H54 (cell line): ENCODE measurements around the gene AIFM2.
"Not testable (repeated sequence)": the region's sequence is repeated elsewhere in the genome, so short reads cannot be mapped to it uniquely, and the experiment has no call there.

Source experiments
- DNase-seq: peaks from one replicate; pipeline ENCODE4 v3.0.0; 2011; ENCODE audit warnings: low spot score, mixed read lengths; ENCODE audit not compliant: insufficient read length
- FAIRE-seq: peaks from 3 replicates; lab custom pipeline; 2011; peaks lifted over from hg19 to GRCh38; lab: Jason Lieb, UNC
- POLR2A ChIP-seq: IDR thresholded peaks from 2 replicates; pipeline ENCODE4 v1.6.1; 2011; ENCODE audit warnings: low read depth, mild to moderate bottlenecking, low read length

Gene AIFM2

GRCh38 chr10:70097459-70097858 is 35.2 kb downstream of the AIFM2 start:
- FAIRE-seq (no peak), DNase-seq (no peak)
- TF ChIP-seq POLR2A: no peak

DNA sequence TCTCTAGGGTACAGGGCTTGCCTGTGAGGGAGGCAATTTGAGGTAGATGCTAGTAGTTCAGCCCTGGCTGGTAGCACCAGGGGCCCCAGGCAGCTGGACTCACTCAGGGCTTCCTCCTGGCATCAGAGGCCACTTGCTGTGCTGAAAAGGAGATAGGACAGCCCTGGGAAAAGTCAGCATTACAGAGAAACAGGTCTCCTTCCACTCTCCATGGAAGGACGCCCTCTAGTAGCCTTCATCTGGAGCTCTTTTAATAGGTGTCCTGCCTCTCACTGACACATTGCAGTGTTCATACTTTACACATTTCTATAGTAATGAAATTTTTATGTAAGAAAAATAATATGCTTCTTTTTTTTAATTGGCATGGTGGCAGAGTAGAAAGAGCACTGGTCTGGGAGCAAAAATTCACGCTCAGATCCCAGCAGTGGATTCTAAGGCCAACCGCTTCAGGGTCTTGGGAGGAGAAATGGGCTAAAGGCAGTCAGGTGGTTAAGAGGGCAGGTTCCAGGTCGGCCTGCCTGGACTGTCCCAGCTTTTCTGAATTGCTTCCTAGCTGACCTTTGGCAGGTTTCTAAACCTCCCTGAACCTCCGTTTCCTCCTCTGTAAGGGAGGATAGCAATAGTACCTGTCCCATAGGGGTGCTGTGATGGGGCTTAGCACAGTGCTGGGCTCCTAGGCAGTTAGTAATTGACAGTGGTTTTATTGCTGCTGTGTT is 35.8 kb downstream of the AIFM2 start:
- no peak for DNase-seq

DNA sequence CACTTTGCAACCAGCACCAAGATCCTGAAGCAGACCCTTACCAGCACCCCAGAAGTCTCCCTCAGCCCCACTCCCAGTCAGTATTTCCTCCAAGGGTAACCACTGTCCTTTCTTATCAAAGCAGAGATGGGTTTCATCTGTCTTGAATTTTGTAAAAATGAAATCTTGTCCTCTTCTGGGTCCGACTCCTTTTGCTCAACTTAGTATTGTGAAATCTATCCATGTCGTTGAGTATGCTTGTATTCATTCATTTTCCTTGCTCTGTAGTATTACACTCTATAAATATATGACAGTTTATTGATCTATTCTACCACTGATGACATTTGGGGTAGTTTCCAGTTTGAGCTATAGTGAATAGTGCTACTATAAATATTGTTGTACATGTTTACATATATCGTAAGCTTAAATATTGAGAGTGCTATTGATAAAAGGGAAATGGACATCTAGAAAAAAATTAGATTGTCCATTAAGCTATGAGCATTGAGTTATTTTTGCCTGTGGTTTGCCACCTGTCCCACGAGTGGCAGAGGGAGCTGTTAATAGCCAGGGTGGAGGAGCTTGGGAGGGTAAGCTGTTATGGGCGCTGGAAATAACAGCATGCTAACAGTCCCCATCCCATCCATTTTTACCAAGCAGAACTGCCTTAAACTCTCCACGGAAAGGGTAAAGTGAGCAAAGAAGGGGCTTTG is 36.5 kb downstream of the AIFM2 start:
- no peak for TF ChIP-seq POLR2A
- DNase-seq: no peak
- no peak for FAIRE-seq

More for the DNA sequence above, 35.8 kb downstream of the AIFM2 start:
- no peak for FAIRE-seq
- TF ChIP-seq POLR2A: no peak

- no peak for DNase-seq
- no peak for FAIRE-seq
- no peak for TF ChIP-seq POLR2A
These were observed 38.4 kb downstream of the AIFM2 start for GRCh38 chr10:70094250-70094649.

GRCh38 chr10:70093335-70093944 is 39.2 kb downstream of the AIFM2 start:
- no peak for DNase-seq
- no peak for TF ChIP-seq POLR2A
- FAIRE-seq: no peak

- no peak for DNase-seq
- TF ChIP-seq POLR2A: no peak
- FAIRE-seq: no peak
These were observed 40.3 kb downstream of the AIFM2 start for GRCh38 chr10:70092389-70092718.

- TF ChIP-seq POLR2A: no peak
- FAIRE-seq (no peak), DNase-seq (no peak)
These were observed 41.7 kb downstream of the AIFM2 start for GRCh38 chr10:70090951-70091350.

- DNase-seq (no peak), FAIRE-seq (no peak)
- TF ChIP-seq POLR2A: no peak
These were observed 42.6 kb downstream of the AIFM2 start for GRCh38 chr10:70090013-70090412.

DNA sequence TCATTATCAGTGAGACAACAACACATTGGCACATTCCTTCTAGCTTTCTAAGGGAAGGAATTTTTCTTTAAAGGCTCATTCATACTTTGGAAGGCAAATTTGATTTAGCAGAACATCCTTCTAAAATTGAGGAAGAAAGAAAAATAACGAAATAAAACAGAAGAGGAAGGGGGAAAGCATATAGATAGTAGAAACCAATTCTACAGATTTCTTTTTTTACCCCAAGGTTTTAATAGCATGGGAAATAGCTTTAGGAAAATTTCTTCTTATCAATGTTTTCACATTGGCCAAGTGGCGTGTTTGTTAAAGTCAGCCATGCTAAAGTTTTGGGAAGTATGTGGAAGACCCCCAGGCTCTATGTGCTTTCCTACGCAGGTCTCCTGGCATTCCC is 44.3 kb downstream of the AIFM2 start:
- no peak for FAIRE-seq
- TF ChIP-seq POLR2A: no peak

GRCh38 chr10:70087616-70088307 is 44.9 kb downstream of the AIFM2 start:
- FAIRE-seq (no peak), DNase-seq (no peak)
- no peak for TF ChIP-seq POLR2A

More for the DNA sequence above, 44.3 kb downstream of the AIFM2 start:
- DNase-seq: no peak

- no peak for FAIRE-seq
- no peak for TF ChIP-seq POLR2A
These were observed 46.5 kb downstream of the AIFM2 start for GRCh38 chr10:70085975-70086613.

DNA sequence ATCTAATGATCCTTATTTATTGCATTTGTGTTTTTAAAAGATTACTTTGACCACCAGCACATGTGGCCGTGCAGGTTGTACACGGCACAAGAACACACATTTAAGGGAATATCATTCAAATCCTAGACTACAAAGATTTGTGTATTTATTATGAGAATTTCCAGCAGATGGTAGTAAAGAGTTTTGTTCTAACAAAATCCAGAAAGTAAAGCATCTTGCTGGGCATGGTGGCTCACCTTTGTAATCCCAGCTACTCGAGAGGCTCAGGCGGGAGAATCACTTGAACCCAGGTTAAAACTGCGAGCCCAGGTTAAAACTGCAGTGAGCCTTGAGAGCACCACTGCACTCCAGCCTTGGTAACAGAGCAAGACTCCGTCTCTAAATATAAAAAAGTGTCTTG is 48.4 kb downstream of the AIFM2 start:
- no peak for TF ChIP-seq POLR2A
- no peak for FAIRE-seq
- DNase-seq: no peak

More at GRCh38 chr10:70085975-70086613, 46.5 kb downstream of the AIFM2 start:
- DNase-seq: no peak

GRCh38 chr10:70080789-70081188 is 51.8 kb downstream of the AIFM2 start:
- FAIRE-seq, DNase-seq: not testable (repeated sequence)
